H9 (cell line): Measurements from ENCODE around the gene IFNK. TPM values are rescaled to one million over a fixed set of nuclear protein-coding genes. Genes with fewer than 3 reads are reported as not detected.

Experiments used
- DNase-seq: peaks from one replicate; pipeline ENCODE4 v3.0.0-alpha.2; 2017
- H2AFZ ChIP-seq: one replicate; pipeline ENCODE4 v1.6.1; 2013; ENCODE audit warnings: mild to moderate bottlenecking, low read length, control low read depth, moderate library complexity
- H2AK5ac ChIP-seq: 2 replicates; pipeline ENCODE4 v1.6.1; 2013; ENCODE audit warnings: low read length, control low read depth, mixed read lengths; ENCODE audit not compliant: insufficient read length
- H2BK120ac ChIP-seq: one replicate; pipeline ENCODE4 v1.6.1; 2013; ENCODE audit warnings: low read depth, mild to moderate bottlenecking, low read length, control low read depth, inconsistent platforms; ENCODE audit not compliant: poor library complexity, severe bottlenecking
- H2BK12ac ChIP-seq: 2 replicates; pipeline ENCODE4 v1.6.1; 2013; ENCODE audit warnings: low read length, control low read depth, mixed read lengths, low read depth; ENCODE audit not compliant: insufficient read length
- H2BK15ac ChIP-seq: 2 replicates; pipeline ENCODE4 v1.6.1; 2013; ENCODE audit warnings: low read depth, low read length, control low read depth
- H2BK20ac ChIP-seq: one replicate; pipeline ENCODE4 v1.6.1; 2013; ENCODE audit warnings: low read depth, mild to moderate bottlenecking, low read length, control low read depth, inconsistent platforms; ENCODE audit not compliant: poor library complexity, severe bottlenecking
- H2BK5ac ChIP-seq: 2 replicates; pipeline ENCODE4 v1.6.1; 2013; ENCODE audit warnings: low read length, control low read depth, mixed read lengths; ENCODE audit not compliant: insufficient read length
- H3K14ac ChIP-seq: 2 replicates; pipeline ENCODE4 v1.6.1; 2013; ENCODE audit warnings: low read length, control low read depth; ENCODE audit not compliant: insufficient read depth
- H3K18ac ChIP-seq: 2 replicates; pipeline ENCODE4 v1.6.1; 2013; ENCODE audit warnings: low read depth, mild to moderate bottlenecking, mixed read lengths, low read length, control low read depth; ENCODE audit not compliant: insufficient read length
- H3K23ac ChIP-seq: 2 replicates; pipeline ENCODE4 v1.6.1; 2013; ENCODE audit warnings: low read length, control low read depth, mixed read lengths, low read depth; ENCODE audit not compliant: insufficient read length
- H3K23me2 ChIP-seq: 2 replicates; pipeline ENCODE4 v1.6.1; 2013; ENCODE audit warnings: low read depth, mild to moderate bottlenecking, mixed read lengths, low read length, control low read depth; ENCODE audit not compliant: insufficient read length, poor library complexity, severe bottlenecking
- H3K27ac ChIP-seq: 2 replicates; pipeline ENCODE4 v1.5.1; 2013; ENCODE audit warnings: low read length, control low read depth, mixed read lengths, low read depth; ENCODE audit not compliant: insufficient read length
- H3K27me3 ChIP-seq: 2 replicates; pipeline ENCODE4 v1.6.1; 2013; ENCODE audit warnings: low read length, control low read depth, inconsistent platforms; ENCODE audit not compliant: insufficient read depth
- H3K4ac ChIP-seq: 2 replicates; pipeline ENCODE4 v1.6.1; 2013; ENCODE audit warnings: low read depth, mild to moderate bottlenecking, control low read depth, inconsistent platforms, low read length, moderate library complexity
- H3K4me1 ChIP-seq: 2 replicates; pipeline ENCODE4 v1.6.1; 2013; ENCODE audit warnings: low read length, control low read depth, inconsistent platforms; ENCODE audit not compliant: insufficient read depth
- H3K4me2 ChIP-seq: 2 replicates; pipeline ENCODE4 v1.6.1; 2013; ENCODE audit warnings: low read length, control low read depth, mixed read lengths; ENCODE audit not compliant: insufficient read length, insufficient read depth
- H3K56ac ChIP-seq: 2 replicates; pipeline ENCODE4 v1.6.1; 2013; ENCODE audit warnings: low read depth, mild to moderate bottlenecking, mixed read lengths, low read length, control low read depth; ENCODE audit not compliant: insufficient read length
- H3K79me1 ChIP-seq: 2 replicates; pipeline ENCODE4 v1.6.1; 2013; ENCODE audit warnings: low read depth, mild to moderate bottlenecking, moderate library complexity, low read length, control low read depth, inconsistent platforms; ENCODE audit not compliant: insufficient read depth, poor library complexity, severe bottlenecking
- H3K79me2 ChIP-seq: 2 replicates; pipeline ENCODE4 v1.6.1; 2013; ENCODE audit warnings: low read length, control low read depth, inconsistent platforms; ENCODE audit not compliant: insufficient read depth
- H3K9ac ChIP-seq: 2 replicates; pipeline ENCODE4 v1.6.1; 2013; ENCODE audit warnings: low read length, control low read depth, mixed read lengths; ENCODE audit not compliant: insufficient read length; ENCODE audit errors: extremely low read depth
- H3K9me3 ChIP-seq: one replicate; pipeline ENCODE4 v1.6.1; 2013; ENCODE audit warnings: low read depth, low read length, inconsistent platforms; ENCODE audit not compliant: control insufficient read depth
- H3T11ph ChIP-seq: one replicate; pipeline ENCODE4 v1.6.1; 2013; ENCODE audit warnings: mild to moderate bottlenecking, low read length, control low read depth, inconsistent platforms
- H4K20me1 ChIP-seq: one replicate; pipeline ENCODE4 v1.6.1; 2013; ENCODE audit not compliant: control insufficient read depth, insufficient read length, insufficient read depth
- H4K5ac ChIP-seq: 2 replicates; pipeline ENCODE4 v1.6.1; 2013; ENCODE audit warnings: low read depth, mild to moderate bottlenecking, mixed read lengths, low read length, control low read depth; ENCODE audit not compliant: insufficient read length
- H4K8ac ChIP-seq: replicated peaks from 2 replicates; pipeline ENCODE4 v1.6.1; 2013; ENCODE audit warnings: low read length, control low read depth, mixed read lengths, low read depth; ENCODE audit not compliant: insufficient read length
- H4K91ac ChIP-seq: 2 replicates; pipeline ENCODE4 v1.6.1; 2013; ENCODE audit warnings: low read depth, mild to moderate bottlenecking, moderate library complexity, mixed read lengths, low read length, control low read depth; ENCODE audit not compliant: insufficient read length
- H3K27ac Mint-ChIP-seq, 3 experiments: 2 replicates in 2 of 3; 3 replicates in 1 of 3; pipeline ENCODE4 v1.8.0; 2020 to 2021; ENCODE audit warnings: mixed read lengths in 3 of 3, mild to moderate bottlenecking in 1 of 3, moderate library complexity in 1 of 3
- H3K27me3 Mint-ChIP-seq: 2 replicates; pipeline ENCODE4 v1.8.0; 2021; ENCODE audit warnings: low read depth, mild to moderate bottlenecking, moderate library complexity, mixed read lengths
- H3K36me3 Mint-ChIP-seq, 3 experiments: 2 replicates in 2 of 3; 3 replicates in 1 of 3; pipeline ENCODE4 v1.8.0; 2020 to 2021; ENCODE audit warnings: low read depth in 3 of 3, mixed read lengths in 3 of 3; ENCODE audit not compliant: insufficient read depth in 1 of 3
- H3K4me1 Mint-ChIP-seq, 2 experiments: 2 replicates each; pipeline ENCODE4 v1.8.0; 2020; ENCODE audit warnings: mixed read lengths in 2 of 2
- H3K4me3 Mint-ChIP-seq, 2 experiments: 2 replicates in 1 of 2; 3 replicates in 1 of 2; pipeline ENCODE4 v1.8.0; 2020 to 2021; ENCODE audit warnings: mild to moderate bottlenecking in 2 of 2, mixed read lengths in 2 of 2, moderate library complexity in 1 of 2
- H3K9me3 Mint-ChIP-seq, 2 experiments: 2 replicates in 1 of 2; 3 replicates in 1 of 2; pipeline ENCODE4 v1.8.0; 2020; ENCODE audit warnings: mild to moderate bottlenecking in 2 of 2, mixed read lengths in 2 of 2, moderate library complexity in 1 of 2
- WGBS: extraction: QIAGEN DNeasy Blood & Tissue Kit; methylation state at CpG from one replicate; pipeline ENCODE4 v1.1.7; 2013; ENCODE audit warnings: missing lambda C conversion rate, low lambda C conversion rate, mixed read lengths; ENCODE audit not compliant: insufficient read length; ENCODE audit errors: extremely low coverage; 5-methylcytosine and 5-hydroxymethylcytosine counted together
- total RNA-seq: library from RNA; stranded (reverse); gene quantifications from 2 replicates; pipeline ENCODE4 v1.2.1, GENCODE V29; 2021
- TF ChIP-seq, protein P1 (sequence below): fragments of 200-600 bp; sonication (generic); conservative IDR thresholded peaks from 3 replicates; pipeline ENCODE4 v1.8.0; 2021; ENCODE audit warnings: antibody characterized with exemption, mild to moderate bottlenecking

Gene IFNK
- total RNA-seq, 1 experiment from 2014 or later = not detected

GRCh38 chr9:27530915-27531755 is 7.0 kb downstream of the IFNK start:
- Histone ChIP-seq H3K27ac (no peak overlapping the region), H4K8ac (no peak overlapping the region), H2BK5ac (no peak overlapping the region), H3K23me2 (peaks cover 9% of the 10 kb centered on the region), H3K4ac (no peak overlapping the region), H4K20me1 (no peaks in the 10 kb centered on the region), H3K27me3 (no peaks in the 10 kb centered on the region), H2BK15ac (no peak overlapping the region), H3K79me1 (no peaks in the 10 kb centered on the region), H3K4me1 (no peaks in the 10 kb centered on the region; the same call in 1 of the 2 replicates), H2BK120ac (no peak overlapping the region), H3K79me2 (no peaks in the 10 kb centered on the region; the same call in 1 of the 2 replicates), H3K4me2 (no peak overlapping the region), H3K14ac (no peak overlapping the region), H4K5ac (no peak overlapping the region), H3K9ac (no peak overlapping the region), H4K91ac (no peak overlapping the region), H3K56ac (no peak overlapping the region), H2AFZ (no peak overlapping the region), H3K18ac (no peak overlapping the region), H3K9me3 (no peaks in the 10 kb centered on the region), H2AK5ac (no peak overlapping the region), H2BK20ac (no peak overlapping the region), H2BK12ac (no peak overlapping the region), H3K23ac (no peak overlapping the region), H3T11ph (no peak overlapping the region)
- DNase-seq = no peak
- Mint-ChIP-seq H3K36me3 (peaks cover 0 to 13% (median 0%) of the 10 kb centered on the region in 3 experiments; a peak in 1 of 7 replicates), H3K9me3 (no peaks in the 10 kb centered on the region), H3K27ac (no peak overlapping the region), H3K27me3 (peaks cover 2% of the 10 kb centered on the region), H3K4me1 (peaks cover 30 to 36% of the 10 kb centered on the region in 2 experiments), H3K4me3 (peak overlapping the region in 1 of 2 experiments; percentile 50; a peak in 2 of 5 replicates)
- WGBS = no CpG with 5 or more reads among the region's 4 CpGs
- TF ChIP-seq, protein P1, sequence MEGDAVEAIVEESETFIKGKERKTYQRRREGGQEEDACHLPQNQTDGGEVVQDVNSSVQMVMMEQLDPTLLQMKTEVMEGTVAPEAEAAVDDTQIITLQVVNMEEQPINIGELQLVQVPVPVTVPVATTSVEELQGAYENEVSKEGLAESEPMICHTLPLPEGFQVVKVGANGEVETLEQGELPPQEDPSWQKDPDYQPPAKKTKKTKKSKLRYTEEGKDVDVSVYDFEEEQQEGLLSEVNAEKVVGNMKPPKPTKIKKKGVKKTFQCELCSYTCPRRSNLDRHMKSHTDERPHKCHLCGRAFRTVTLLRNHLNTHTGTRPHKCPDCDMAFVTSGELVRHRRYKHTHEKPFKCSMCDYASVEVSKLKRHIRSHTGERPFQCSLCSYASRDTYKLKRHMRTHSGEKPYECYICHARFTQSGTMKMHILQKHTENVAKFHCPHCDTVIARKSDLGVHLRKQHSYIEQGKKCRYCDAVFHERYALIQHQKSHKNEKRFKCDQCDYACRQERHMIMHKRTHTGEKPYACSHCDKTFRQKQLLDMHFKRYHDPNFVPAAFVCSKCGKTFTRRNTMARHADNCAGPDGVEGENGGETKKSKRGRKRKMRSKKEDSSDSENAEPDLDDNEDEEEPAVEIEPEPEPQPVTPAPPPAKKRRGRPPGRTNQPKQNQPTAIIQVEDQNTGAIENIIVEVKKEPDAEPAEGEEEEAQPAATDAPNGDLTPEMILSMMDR = no peak
